ENCODE results near the gene GABBR2.

- TF ChIP-seq CTCF (IDR thresholded peaks at IDR 0.05; ENCODE audit: low read depth, low read length, poor library complexity, severe bottlenecking): no peak
- no peak for TF ChIP-seq EZH2phosphoT487 (IDR thresholded peaks at IDR 0.05; ENCODE audit: borderline replicate concordance, low read length)
These were observed 333.5 kb downstream of the GABBR2 start for GRCh38 chr9:98375138-98375726.
